Measurements from ENCODE around the gene LRP5. TPM values are rescaled to one million over a fixed set of nuclear protein-coding genes. Genes with fewer than 3 reads are reported as not detected.
"Not testable (repeated sequence)": the region's sequence is repeated elsewhere in the genome, so short reads cannot be mapped to it uniquely, and the experiment has no call there.

LRP5 gene
- total RNA-seq, 1 donor from 2014 or later: 28.0 TPM

DNA sequence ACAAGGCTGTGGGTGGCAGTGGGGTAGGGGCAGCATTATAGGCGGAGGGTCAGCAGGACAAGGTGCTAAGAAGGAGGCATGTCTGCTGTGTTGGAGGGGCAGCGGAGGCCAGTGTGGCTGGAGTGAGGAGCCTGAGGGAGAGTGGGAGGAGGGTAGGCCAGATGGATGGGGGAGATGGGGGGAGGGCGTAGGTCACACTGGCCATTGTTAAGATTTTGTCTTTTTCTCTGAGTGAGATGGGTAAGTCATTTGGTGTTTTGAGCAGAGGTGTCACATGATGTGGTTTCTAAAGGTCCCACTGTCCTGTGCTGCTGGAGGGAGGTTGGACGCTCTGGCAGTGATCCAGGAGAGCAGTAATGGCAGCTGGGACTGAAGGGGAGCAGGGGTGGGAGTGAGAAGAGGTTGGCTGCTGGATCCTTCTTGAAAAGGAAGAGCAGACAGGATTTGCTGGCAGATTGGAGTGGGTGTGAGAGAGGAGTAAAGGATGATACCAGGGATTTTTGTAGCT is 158.0 kb downstream of the LRP5 start:
- no peak for DNase-seq

GRCh38 chr11:68471360-68472340 is 159.3 kb downstream of the LRP5 start:
- DNase-seq: no peak

DNA sequence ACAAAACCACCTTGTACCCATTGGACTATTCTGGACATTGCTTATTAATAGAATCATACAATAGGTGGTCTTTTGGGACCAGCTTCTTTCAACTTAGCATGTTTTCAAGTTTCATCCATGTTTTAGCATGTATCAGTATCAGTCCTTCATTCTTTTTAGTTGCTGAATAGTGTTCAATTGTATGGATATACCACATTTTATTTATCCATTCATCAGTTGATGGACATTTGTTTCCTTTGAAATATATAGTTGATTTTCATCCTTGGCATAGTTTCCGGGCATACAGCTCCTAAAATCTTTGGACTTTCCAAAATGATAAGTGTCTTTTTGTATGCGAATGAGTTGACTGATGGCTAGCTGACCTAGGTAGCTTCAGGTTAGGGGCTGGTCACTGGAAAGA is 160.4 kb downstream of the LRP5 start:
- no peak for DNase-seq

GRCh38 chr11:68473693-68474092 is 161.3 kb downstream of the LRP5 start:
- no peak for DNase-seq

DNA sequence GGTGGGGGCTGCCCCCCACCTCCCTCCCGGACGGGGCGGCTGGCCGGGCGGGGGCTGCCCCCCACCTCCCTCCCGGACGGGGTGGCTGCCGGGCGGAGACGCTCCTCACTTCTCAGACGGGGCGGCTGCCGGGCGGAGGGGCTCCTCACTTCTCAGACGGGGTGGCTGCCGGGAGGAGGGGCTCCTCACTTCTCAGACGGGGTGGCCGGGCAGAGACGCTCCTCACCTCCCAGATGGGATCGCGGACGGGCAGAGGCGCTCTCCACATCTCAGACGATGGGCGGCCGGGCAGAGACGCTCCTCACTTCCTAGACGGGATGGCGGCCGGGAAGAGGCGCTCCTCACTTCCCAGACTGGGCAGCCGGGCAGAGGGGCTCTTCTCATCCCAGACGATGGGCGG is 163.2 kb downstream of the LRP5 start:
- DNase-seq: not testable (repeated sequence)

- no peak for DNase-seq
Observed at GRCh38 chr11:68479390-68479789, 167.0 kb downstream of the LRP5 start.

DNA sequence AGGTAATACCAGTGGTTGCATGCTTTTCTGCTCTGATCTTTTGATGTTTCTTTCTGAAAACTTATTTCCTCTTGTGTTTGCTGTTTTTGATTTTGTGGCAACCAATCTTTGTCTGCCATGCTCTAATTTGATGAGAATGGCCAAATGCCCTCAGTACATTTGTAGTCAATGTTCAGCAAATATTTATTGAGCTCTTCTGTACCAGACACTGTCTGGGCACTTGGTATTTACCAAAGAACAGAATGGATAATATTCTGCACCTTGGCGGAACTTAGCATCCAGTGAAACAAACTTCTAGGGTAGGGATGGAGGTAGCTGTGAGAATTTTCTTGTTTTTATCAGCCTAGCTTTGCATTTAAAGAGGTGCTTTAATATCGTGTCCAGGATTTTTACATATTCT is 167.8 kb downstream of the LRP5 start:
- DNase-seq: no peak

- DNase-seq: peak; percentile 39
Observed at GRCh38 chr11:68480852-68481510, 168.6 kb downstream of the LRP5 start.

DNA sequence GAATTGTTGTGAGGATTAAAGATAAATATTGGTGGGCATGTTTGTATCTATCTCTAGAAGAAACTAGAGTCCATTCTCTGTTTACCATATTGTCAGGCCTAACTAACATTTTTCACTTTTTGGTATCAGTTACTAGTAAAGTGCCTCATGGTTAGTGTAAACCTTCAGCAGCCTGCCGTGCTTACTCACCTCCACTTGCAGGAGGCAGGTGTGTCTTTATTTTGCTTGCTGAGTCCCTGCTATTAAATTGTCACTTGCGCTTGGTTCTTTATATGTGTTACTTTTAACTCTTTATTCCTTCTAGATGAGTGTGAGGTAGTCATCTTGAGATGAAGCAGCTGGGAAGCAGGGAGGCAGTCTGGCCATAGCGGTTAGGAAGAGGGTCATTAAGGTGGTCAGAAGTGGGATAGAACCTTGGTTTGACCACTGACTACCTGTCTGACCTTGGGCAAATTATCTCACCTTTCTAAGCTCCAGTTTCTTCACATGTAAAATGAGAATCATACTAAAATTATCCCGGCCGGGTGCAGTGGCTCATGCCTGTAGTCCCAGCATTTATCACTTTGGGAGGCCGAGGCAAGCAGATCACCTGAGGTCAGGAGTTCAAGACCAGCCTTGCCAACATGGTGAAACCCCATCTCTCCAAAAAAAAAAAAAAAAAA is 169.3 kb downstream of the LRP5 start:
- DNase-seq: no peak

DNA sequence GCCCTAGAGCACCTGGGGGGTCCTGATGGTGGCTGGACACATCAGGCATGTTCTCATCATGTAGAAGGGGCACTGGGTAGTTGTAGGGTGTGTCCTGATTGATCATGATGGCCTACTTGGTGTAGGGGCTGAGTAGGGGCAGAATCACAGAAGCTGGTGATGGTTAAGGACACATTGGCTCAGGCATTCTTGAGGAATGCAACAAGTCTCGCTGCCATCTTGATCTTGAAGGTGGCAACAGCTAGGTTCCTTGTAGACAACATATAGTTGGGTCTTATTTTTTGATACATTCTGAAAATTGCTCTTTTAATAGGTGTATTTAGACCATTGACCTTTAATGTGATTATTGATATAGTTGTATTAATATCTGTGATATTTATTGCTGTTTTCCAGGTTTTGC is 176.2 kb downstream of the LRP5 start:
- no peak for DNase-seq

DNA sequence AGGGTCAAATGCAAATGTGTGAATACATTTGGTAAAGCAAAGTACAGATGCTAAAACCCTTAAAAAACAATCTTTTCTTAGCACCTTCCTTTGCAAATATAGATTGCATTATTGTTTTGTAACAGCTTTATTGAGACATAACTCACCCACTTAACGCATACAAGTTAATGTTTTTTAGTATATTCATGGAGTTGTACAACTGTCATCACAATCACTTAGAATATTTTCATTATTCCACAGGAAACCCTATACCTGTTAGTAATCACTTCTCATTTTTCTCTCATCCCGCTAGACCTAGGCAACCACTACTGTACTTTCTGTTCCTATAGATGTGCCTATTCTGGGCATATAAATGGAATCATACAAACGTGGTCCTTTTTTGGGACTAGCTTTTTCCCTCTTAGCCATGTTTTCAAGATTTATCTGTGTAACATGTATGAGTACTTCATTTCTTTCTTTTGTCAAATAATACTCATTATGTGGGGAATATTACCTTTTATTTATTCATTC is 182.9 kb downstream of the LRP5 start:
- no peak for DNase-seq

- no peak for DNase-seq
Observed at GRCh38 chr11:68495872-68496271, 183.5 kb downstream of the LRP5 start.

- DNase-seq: no peak
Observed at GRCh38 chr11:68497761-68498160, 185.4 kb downstream of the LRP5 start.

- no peak for DNase-seq
Observed at GRCh38 chr11:68498321-68498720, 185.9 kb downstream of the LRP5 start.

Small RNA genes lying within 50 kb of the gene (small RNA-seq; reads per million reads assigned to genes)
- gene NDUFA3P2 (ENCODE audit: low replicate concordance): not detected

Other genes starting within 250 kb of the LRP5 start
- gene CHKA, start 191.2 kb upstream of the LRP5 start, total RNA-seq: 20.8 TPM
- gene KMT5B, start 99.3 kb upstream of the LRP5 start, total RNA-seq: 41.5 TPM
- gene C11orf24, start 40.6 kb upstream of the LRP5 start, total RNA-seq: 18.5 TPM
- gene PPP6R3, start 148.2 kb downstream of the LRP5 start, total RNA-seq: 154 TPM